K562 (cell line): ENCODE results near the gene NRTN.

Experiments used
- DNMT1 ChIP-seq: fragments of 450-650 bp; IDR thresholded peaks from 2 replicates; pipeline ENCODE4 v1.6.1; 2016; ENCODE audit warnings: antibody characterized with exemption, mild to moderate bottlenecking
- FOXJ3 ChIP-seq: sonication (generic); formaldehyde crosslinking; IDR thresholded peaks from 2 replicates; pipeline ENCODE4 v1.4.0; 2020; ENCODE audit warnings: mild to moderate bottlenecking, missing genetic modification reagents
- HMG20B ChIP-seq: fragments of 250-450 bp; sonication (Bioruptor Pico); IDR thresholded peaks from 2 replicates; pipeline ENCODE4 v1.5.0; 2021; ENCODE audit warnings: mild to moderate bottlenecking
- POLR2A ChIP-seq: fragments of 450-650 bp; conservative IDR thresholded peaks from 2 replicates; pipeline ENCODE4 v1.6.1; 2016
- RAD21 ChIP-seq, 2 experiments: fragments of 250-450 bp in 1 of 2; fragments of 450-650 bp in 1 of 2; sonication (Bioruptor Pico) in 1 of 2; formaldehyde crosslinking in 1 of 2; IDR thresholded peaks in 1 of 2; conservative IDR thresholded peaks in 1 of 2; 2 replicates each; pipeline versions ENCODE4 v1.4.0 to v1.8.0; 2020 to 2022; ENCODE audit warnings: mild to moderate bottlenecking in 2 of 2, moderate library complexity in 1 of 2
- ZFP36 ChIP-seq: fragments of 150-350 bp; IDR thresholded peaks from 2 replicates; pipeline ENCODE4 v1.6.1; 2018; ENCODE audit warnings: low read length, low read depth; ENCODE audit not compliant: partially characterized antibody
- TF ChIP-seq, protein P1 (sequence below): fragments of 250-450 bp; sonication (Bioruptor Pico); IDR thresholded peaks from 2 replicates; pipeline ENCODE4 v1.8.0; 2022; ENCODE audit warnings: inconsistent platforms
- TF ChIP-seq, protein P2 (sequence below), 2 experiments: fragments of 450-650 bp in 1 of 2; sonication (generic) in 1 of 2; formaldehyde crosslinking in 1 of 2; IDR thresholded peaks in 1 of 2; conservative IDR thresholded peaks in 1 of 2; 2 replicates each; pipeline versions ENCODE4 v1.6.1 to v1.8.1; 2016 to 2023; ENCODE audit warnings: mild to moderate bottlenecking in 2 of 2, moderate library complexity in 2 of 2, inconsistent platforms in 1 of 2, missing genetic modification reagents in 1 of 2
- TF ChIP-seq, protein P3 (sequence below): sonication (generic); formaldehyde crosslinking; IDR thresholded peaks from 2 replicates; pipeline ENCODE4 v1.8.0; 2022; ENCODE audit warnings: missing genetic modification reagents, mild to moderate bottlenecking, borderline replicate concordance

DNA sequence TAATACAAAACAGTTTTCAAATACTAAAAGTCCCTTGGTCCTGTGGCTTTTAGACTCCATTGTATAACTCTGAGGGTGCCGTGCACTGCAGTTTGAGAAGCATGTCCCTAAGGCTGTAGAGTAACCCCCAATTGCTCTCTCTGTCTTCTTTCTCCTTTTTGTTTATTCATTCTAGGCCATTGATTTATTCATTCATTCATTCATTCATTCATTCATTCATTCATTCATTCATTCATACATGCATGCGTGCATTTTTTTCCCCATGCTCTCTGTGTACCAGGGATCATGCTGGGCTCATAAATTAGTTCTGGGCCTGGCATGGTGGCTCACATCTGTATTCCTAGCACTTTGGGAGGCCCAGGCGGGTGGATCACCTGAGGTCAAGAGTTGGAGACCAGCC lies 39.6 kb upstream of the NRTN start:
- TF ChIP-seq ZFP36 (no peak), FOXJ3 (no peak), POLR2A (no peak), RAD21 (CRISPR knock-in tag; conservative IDR thresholded peaks at IDR 0.05 in 1 of 2, IDR thresholded peaks at IDR 0.05 in 1 of 2) (no peak), HMG20B (CRISPR knock-in tag) (no peak), DNMT1 (no peak)
- TF ChIP-seq, protein P1, sequence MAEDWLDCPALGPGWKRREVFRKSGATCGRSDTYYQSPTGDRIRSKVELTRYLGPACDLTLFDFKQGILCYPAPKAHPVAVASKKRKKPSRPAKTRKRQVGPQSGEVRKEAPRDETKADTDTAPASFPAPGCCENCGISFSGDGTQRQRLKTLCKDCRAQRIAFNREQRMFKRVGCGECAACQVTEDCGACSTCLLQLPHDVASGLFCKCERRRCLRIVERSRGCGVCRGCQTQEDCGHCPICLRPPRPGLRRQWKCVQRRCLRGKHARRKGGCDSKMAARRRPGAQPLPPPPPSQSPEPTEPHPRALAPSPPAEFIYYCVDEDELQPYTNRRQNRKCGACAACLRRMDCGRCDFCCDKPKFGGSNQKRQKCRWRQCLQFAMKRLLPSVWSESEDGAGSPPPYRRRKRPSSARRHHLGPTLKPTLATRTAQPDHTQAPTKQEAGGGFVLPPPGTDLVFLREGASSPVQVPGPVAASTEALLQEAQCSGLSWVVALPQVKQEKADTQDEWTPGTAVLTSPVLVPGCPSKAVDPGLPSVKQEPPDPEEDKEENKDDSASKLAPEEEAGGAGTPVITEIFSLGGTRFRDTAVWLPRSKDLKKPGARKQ (CRISPR knock-in tag) = no peak
- TF ChIP-seq, protein P2, sequence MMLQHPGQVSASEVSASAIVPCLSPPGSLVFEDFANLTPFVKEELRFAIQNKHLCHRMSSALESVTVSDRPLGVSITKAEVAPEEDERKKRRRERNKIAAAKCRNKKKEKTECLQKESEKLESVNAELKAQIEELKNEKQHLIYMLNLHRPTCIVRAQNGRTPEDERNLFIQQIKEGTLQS (IDR thresholded peaks at IDR 0.05) = no peak
- TF ChIP-seq, protein P2 (CRISPR knock-in tag; conservative IDR thresholded peaks at IDR 0.05) = no peak
- TF ChIP-seq, protein P3, sequence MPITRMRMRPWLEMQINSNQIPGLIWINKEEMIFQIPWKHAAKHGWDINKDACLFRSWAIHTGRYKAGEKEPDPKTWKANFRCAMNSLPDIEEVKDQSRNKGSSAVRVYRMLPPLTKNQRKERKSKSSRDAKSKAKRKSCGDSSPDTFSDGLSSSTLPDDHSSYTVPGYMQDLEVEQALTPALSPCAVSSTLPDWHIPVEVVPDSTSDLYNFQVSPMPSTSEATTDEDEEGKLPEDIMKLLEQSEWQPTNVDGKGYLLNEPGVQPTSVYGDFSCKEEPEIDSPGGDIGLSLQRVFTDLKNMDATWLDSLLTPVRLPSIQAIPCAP = no peak
